A549 (cell line): ENCODE results near the gene FGD2. TPM values are rescaled to one million over a fixed set of nuclear protein-coding genes. Genes with fewer than 3 reads are reported as not detected.
A peak's percentile ranks its signal among the peaks of the same experiment; 100 is the strongest.

ENCODE experiments used
- ATAC-seq, 2 experiments: fragments of 200-7000 bp in 1 of 2; fragments of >200 bp in 1 of 2; cut with Nextera tagmentation in 1 of 2; cut with Tn5 transposase in 1 of 2; 3 replicates each; pipeline versions ENCODE4 v1.8.0 to v1.9.1; 2018 to 2020; ENCODE audit warnings: mild to moderate bottlenecking in 1 of 2, moderate library complexity in 1 of 2
- CTCF ChIA-PET: fragments of 300-600 bp; sonication (Branson Sonifier 250); formaldehyde crosslinking; extraction: SDS; loops from one replicate; lab custom pipeline; 2021; ENCODE audit warnings: antibody characterized with exemption, inconsistent platforms; lab: Yijun Ruan, JAX
- POLR2A ChIA-PET: fragments of 350-600 bp; formaldehyde crosslinking; extraction: SDS; loops from one replicate; lab custom pipeline; 2021; ENCODE audit warnings: antibody characterized with exemption, inconsistent platforms; lab: Yijun Ruan, JAX
- DNase-seq, 2 experiments: peaks; one replicate each; pipeline versions ENCODE4 v3.0.0 to v3.0.0-alpha.2; 2011 to 2016; ENCODE audit warnings: low read depth in 1 of 2, low spot score in 1 of 2
- FAIRE-seq: peaks from 2 replicates; lab custom pipeline; 2011; peaks lifted over from hg19 to GRCh38; lab: Jason Lieb, UNC
- H3K27ac ChIP-seq, 2 experiments: fragments of >200 bp; sonication (Bioruptor Twin); formaldehyde crosslinking; 3 replicates each; pipeline ENCODE4 v1.5.1; 2016 to 2017
- H3K4me1 ChIP-seq: fragments of >200 bp; sonication (Bioruptor Twin); formaldehyde crosslinking; 3 replicates; pipeline ENCODE4 v1.6.1; 2016
- H3K4me2 ChIP-seq: fragments of >200 bp; sonication (Bioruptor Twin); formaldehyde crosslinking; 3 replicates; pipeline ENCODE4 v1.6.1; 2016
- H3K4me3 ChIP-seq: fragments of >200 bp; sonication (Bioruptor Twin); formaldehyde crosslinking; 3 replicates; pipeline ENCODE4 v1.5.1; 2016
- H3K9me3 ChIP-seq: fragments of >200 bp; sonication (Bioruptor Twin); formaldehyde crosslinking; 3 replicates; pipeline ENCODE4 v1.6.1; 2016
- ATOH8 ChIP-seq: fragments of 250-450 bp; sonication (Bioruptor Pico); IDR thresholded peaks from 2 replicates; pipeline ENCODE4 v1.5.0; 2020; ENCODE audit warnings: low read depth, mild to moderate bottlenecking, moderate library complexity
- BCL3 ChIP-seq: fragments of >200 bp; sonication (Bioruptor Twin); formaldehyde crosslinking; IDR thresholded peaks from 3 replicates; pipeline ENCODE4 v1.6.1; 2016
- CBX8 ChIP-seq: fragments of 200-600 bp; sonication (generic); IDR thresholded peaks from 2 replicates; pipeline ENCODE4 v1.6.1; 2016
- EHF ChIP-seq: fragments of 250-450 bp; sonication (Bioruptor Pico); IDR thresholded peaks from 2 replicates; pipeline ENCODE4 v1.5.0; 2020; ENCODE audit warnings: mild to moderate bottlenecking
- EHMT2 ChIP-seq: fragments of 200-600 bp; sonication (generic); IDR thresholded peaks from 2 replicates; pipeline ENCODE4 v1.6.1; 2016; ENCODE audit warnings: antibody characterized with exemption, low read depth, mild to moderate bottlenecking, moderate library complexity
- FOXS1 ChIP-seq: fragments of 250-450 bp; sonication (Bioruptor Pico); IDR thresholded peaks from 2 replicates; pipeline ENCODE4 v1.5.0; 2020; ENCODE audit warnings: mild to moderate bottlenecking, moderate library complexity
- HEYL ChIP-seq: fragments of 250-450 bp; sonication (Bioruptor Pico); IDR thresholded peaks from 2 replicates; pipeline ENCODE4 v1.8.0; 2021; ENCODE audit warnings: mild to moderate bottlenecking, moderate library complexity
- HOXB13 ChIP-seq: fragments of 250-450 bp; sonication (Bioruptor Pico); IDR thresholded peaks from 2 replicates; pipeline ENCODE4 v1.5.0; 2020; ENCODE audit warnings: low read depth, mild to moderate bottlenecking, moderate library complexity
- JUN ChIP-seq, 2 experiments: fragments of >200 bp; sonication (Bioruptor Twin); formaldehyde crosslinking; IDR thresholded peaks; 2 replicates in 1 of 2; 3 replicates in 1 of 2; pipeline ENCODE4 v1.6.1; 2016 to 2017
- MAX ChIP-seq: IDR thresholded peaks from 2 replicates; pipeline ENCODE4 v1.6.1; 2012
- NPAS2 ChIP-seq: fragments of 250-450 bp; sonication (Bioruptor Pico); IDR thresholded peaks from 2 replicates; pipeline ENCODE4 v1.8.0; 2022; ENCODE audit warnings: mild to moderate bottlenecking, moderate library complexity, borderline replicate concordance
- NR3C1 ChIP-seq: fragments of >200 bp; sonication (Bioruptor Twin); formaldehyde crosslinking; IDR thresholded peaks from 3 replicates; pipeline ENCODE4 v1.6.1; 2017
- POLR2A ChIP-seq: IDR thresholded peaks from 2 replicates; pipeline ENCODE4 v1.6.1; 2012; ENCODE audit warnings: mild to moderate bottlenecking, low read length
- RCOR1 ChIP-seq: fragments of 150-350 bp; IDR thresholded peaks from 2 replicates; pipeline ENCODE4 v1.6.1; 2014; ENCODE audit warnings: antibody characterized with exemption, low read length, low read depth
- REST ChIP-seq: fragments of 200-600 bp; sonication (generic); IDR thresholded peaks from 2 replicates; pipeline ENCODE4 v1.6.1; 2016; ENCODE audit warnings: antibody characterized with exemption, mild to moderate bottlenecking, moderate library complexity
- TFCP2L1 ChIP-seq: fragments of 250-450 bp; sonication (Bioruptor Pico); IDR thresholded peaks from 2 replicates; pipeline ENCODE4 v1.5.0; 2021; ENCODE audit warnings: mild to moderate bottlenecking
- TP53 ChIP-seq: fragments of 250-450 bp; sonication (Bioruptor Pico); IDR thresholded peaks from 2 replicates; pipeline ENCODE4 v1.5.0; 2021; ENCODE audit warnings: mild to moderate bottlenecking, moderate library complexity
- ZFP36 ChIP-seq: fragments of 450-650 bp; IDR thresholded peaks from 2 replicates; pipeline ENCODE4 v1.6.1; 2014; ENCODE audit warnings: borderline replicate concordance; ENCODE audit not compliant: partially characterized antibody
- ZSCAN20 ChIP-seq: fragments of 250-450 bp; sonication (Bioruptor Pico); IDR thresholded peaks from 2 replicates; pipeline ENCODE4 v1.8.0; 2022; ENCODE audit warnings: mild to moderate bottlenecking, moderate library complexity
- WGBS: methylation state at CpG from one replicate; pipeline ENCODE4 v1.1.6; 2017; ENCODE audit errors: missing lambda C conversion rate; 5-methylcytosine and 5-hydroxymethylcytosine counted together
- polyA plus RNA-seq, 4 experiments: library from polyadenylated mRNA; depleted of rRNA in 3 of 4; stranded (reverse); fragments of >200 nt; fragmentation: RNase III in 1 of 4; extraction: RNeasy Plus Mini Kit Qiagen cat#74134 plus additional on column Dnase treatment in 1 of 4; gene quantifications; 2 replicates in 3 of 4; 3 replicates in 1 of 4; pipeline ENCODE4 v1.2.3, GENCODE V29; 2011 to 2017
- TF ChIP-seq, protein P1 (sequence below): fragments of 250-450 bp; sonication (Bioruptor Pico); IDR thresholded peaks from 2 replicates; pipeline ENCODE4 v1.5.0; 2021; ENCODE audit warnings: mild to moderate bottlenecking, moderate library complexity, borderline replicate concordance
- TF ChIP-seq, protein P2 (sequence below): fragments of >200 bp; sonication (Bioruptor Twin); formaldehyde crosslinking; IDR thresholded peaks from 2 replicates; pipeline ENCODE4 v1.6.1; 2016

FGD2 gene
- polyA plus RNA-seq, 2 of the 4 experiments (the other 2 are of a cell fraction), result not detected

DNA sequence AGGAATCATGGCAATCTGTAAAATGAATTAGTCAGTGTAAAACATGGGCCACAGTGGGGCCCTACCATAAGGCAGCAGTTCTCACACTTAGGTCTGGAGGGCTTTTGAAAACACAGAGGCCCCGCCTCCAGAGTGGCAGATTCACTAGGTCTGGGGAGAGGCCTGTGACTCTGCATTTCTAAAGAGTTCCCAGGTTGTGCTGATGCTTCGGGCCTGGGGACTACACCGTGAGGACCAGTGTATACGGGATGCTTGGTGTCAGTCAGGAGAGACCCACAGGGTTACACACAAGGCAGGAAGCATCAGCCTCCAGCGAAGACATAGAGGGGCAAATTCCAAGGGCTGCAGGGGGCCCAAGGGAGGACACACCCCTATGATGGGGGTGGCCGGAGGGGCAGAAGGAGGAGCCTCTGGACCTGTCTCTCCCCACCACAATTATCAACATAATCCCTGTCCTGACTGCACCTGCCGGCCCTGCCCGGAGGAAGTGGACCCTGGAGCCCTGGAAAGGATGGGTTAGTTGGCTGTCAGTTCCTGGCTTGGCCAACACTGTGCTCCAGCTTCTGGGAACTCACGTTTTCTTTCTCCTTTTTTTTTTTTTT, 46.7 kb downstream of the FGD2 start:
- peak; percentile 6 to 32; a peak in 4 of 6 replicates for ATAC-seq
- H3K4me3 ChIP-seq, result no peak overlapping the region
- CTCF ChIA-PET, result interaction anchor here (0.8 to 16.7 kb wide), 30 partner anchors 7 to 286 kb away, joined by 3 to 449 read pairs (median 5); partner anchors contain the start of genes C6orf89 and PIM1
- no peak for TF ChIP-seq CBX8
- peak in 1 of 2 experiments; percentile 43 for DNase-seq
- H3K27ac ChIP-seq, result peak overlapping the region; percentile 65 to 74
- H3K9me3 ChIP-seq, result no peaks in the 10 kb centered on the region
- WGBS, result 46% methylated on average over 8 of the region's 9 CpGs
- peaks cover 39% of the 10 kb centered on the region for H3K4me1 ChIP-seq
- POLR2A ChIA-PET, result interaction anchor here (0.7 to 1.5 kb wide), 4 partner anchors 50 to 304 kb away, joined by 3 to 6 read pairs (median 6); no protein-coding TSS in a partner anchor
- H3K4me2 ChIP-seq, result peak overlapping the region; percentile 9
- FAIRE-seq, result no peak

GRCh38 chr6:37053683-37054082, 48.2 kb downstream of the FGD2 start:
- WGBS, result 75% methylated on average over 7 of the region's 7 CpGs
- DNase-seq (no peak), ATAC-seq (no peak), FAIRE-seq (no peak)
- CTCF ChIA-PET, result interaction anchor here (1.5 to 16.7 kb wide), 4 partner anchors 8 to 156 kb away, joined by 3 to 449 read pairs (median 265); partner anchors contain the start of gene PIM1
- peaks cover 50% of the 10 kb centered on the region for H3K4me1 ChIP-seq
- no peaks in the 10 kb centered on the region for H3K9me3 ChIP-seq
- no peak overlapping the region for H3K4me2 ChIP-seq
- TF ChIP-seq POLR2A (no peak), MAX (no peak), NR3C1 (no peak), EHMT2 (no peak), TFCP2L1 (CRISPR knock-in tag) (no peak), JUN (IDR thresholded peaks at IDR 0.05) (no peak), RCOR1 (no peak), BCL3 (no peak), REST (no peak), ZFP36 (no peak), EHF (CRISPR knock-in tag) (no peak), TP53 (CRISPR knock-in tag) (no peak), ATOH8 (CRISPR knock-in tag) (no peak), HEYL (CRISPR knock-in tag) (no peak), ZSCAN20 (CRISPR knock-in tag) (no peak), FOXS1 (CRISPR knock-in tag) (no peak), HOXB13 (CRISPR knock-in tag) (no peak), NPAS2 (CRISPR knock-in tag) (no peak)
- TF ChIP-seq, protein P1, sequence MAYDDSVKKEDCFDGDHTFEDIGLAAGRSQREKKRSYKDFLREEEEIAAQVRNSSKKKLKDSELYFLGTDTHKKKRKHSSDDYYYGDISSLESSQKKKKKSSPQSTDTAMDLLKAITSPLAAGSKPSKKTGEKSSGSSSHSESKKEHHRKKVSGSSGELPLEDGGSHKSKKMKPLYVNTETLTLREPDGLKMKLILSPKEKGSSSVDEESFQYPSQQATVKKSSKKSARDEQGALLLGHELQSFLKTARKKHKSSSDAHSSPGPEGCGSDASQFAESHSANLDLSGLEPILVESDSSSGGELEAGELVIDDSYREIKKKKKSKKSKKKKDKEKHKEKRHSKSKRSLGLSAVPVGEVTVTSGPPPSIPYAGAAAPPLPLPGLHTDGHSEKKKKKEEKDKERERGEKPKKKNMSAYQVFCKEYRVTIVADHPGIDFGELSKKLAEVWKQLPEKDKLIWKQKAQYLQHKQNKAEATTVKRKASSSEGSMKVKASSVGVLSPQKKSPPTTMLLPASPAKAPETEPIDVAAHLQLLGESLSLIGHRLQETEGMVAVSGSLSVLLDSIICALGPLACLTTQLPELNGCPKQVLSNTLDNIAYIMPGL (CRISPR knock-in tag), result no peak
- TF ChIP-seq, protein P2, sequence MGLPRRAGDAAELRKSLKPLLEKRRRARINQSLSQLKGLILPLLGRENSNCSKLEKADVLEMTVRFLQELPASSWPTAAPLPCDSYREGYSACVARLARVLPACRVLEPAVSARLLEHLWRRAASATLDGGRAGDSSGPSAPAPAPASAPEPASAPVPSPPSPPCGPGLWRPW, result no peak
- POLR2A ChIA-PET, result no interaction called here
- no peak overlapping the region for H3K4me3 ChIP-seq
- H3K27ac ChIP-seq, result peak overlapping the region in 1 of 2 experiments; percentile 100; a peak in 2 of 6 replicates
